ENCODE data around the gene CRLF2. TPM values are rescaled to one million over a fixed set of nuclear protein-coding genes. Genes with fewer than 3 reads are reported as not detected.
"Not testable (repeated sequence)": the region's sequence is repeated elsewhere in the genome, so short reads cannot be mapped to it uniquely, and the experiment has no call there.

Gene CRLF2
- polyA plus RNA-seq, 3 donors, result 0.11 to 0.17 TPM; not detected in 1

- H3K36me3 ChIP-seq (replicated peaks in 1 of 2; ENCODE audit: control insufficient read depth in 1 of 2, insufficient read depth in 2 of 2, low read length in 2 of 2); H3K4me1 Mint-ChIP-seq; H3K9me3 Mint-ChIP-seq; H3K4me3 ChIP-seq (replicated peaks in 1 of 3; ENCODE audit: low read depth in 2 of 3, low read length in 3 of 3); DNase-seq; H3K4me1 ChIP-seq (ENCODE audit: control insufficient read depth in 1 of 2, insufficient read depth in 2 of 2, low read length in 2 of 2); H3K27ac ChIP-seq (ENCODE audit: low read depth in 1 of 2, low read length in 2 of 2); H2AFZ ChIP-seq (ENCODE audit: insufficient read depth, low read depth, low read length, poor library complexity, severe bottlenecking); H3K27me3 ChIP-seq (ENCODE audit: control insufficient read depth in 2 of 2, insufficient read depth in 2 of 2, low read length in 2 of 2); intact Hi-C loops (cut with micrococcal nuclease); H3K9me3 ChIP-seq (replicated peaks in 1 of 2; ENCODE audit: control insufficient read depth in 1 of 2, insufficient read depth in 1 of 2, low read length in 2 of 2); H3K27me3 Mint-ChIP-seq (ENCODE audit: low read depth in 3 of 3); H4K20me1 ChIP-seq (ENCODE audit: insufficient read depth, low read length); H3K4me2 ChIP-seq (replicated peaks; ENCODE audit: extremely low read depth, low read length, poor library complexity, severe bottlenecking); H3K36me3 Mint-ChIP-seq; H3K4me3 Mint-ChIP-seq; H3K9ac ChIP-seq (ENCODE audit: insufficient read depth, low read length, poor library complexity, severe bottlenecking); H3K79me2 ChIP-seq (ENCODE audit: insufficient read depth, low read length): not testable (repeated sequence)
- peak overlapping the region in 1 of 7 donors; percentile 69 for H3K27ac Mint-ChIP-seq
- 100% methylated on average over 5 of the region's 17 CpGs for WGBS (ENCODE audit: insufficient coverage)
Measured at GRCh38 chrX:1174609-1175545, 37.6 kb downstream of the CRLF2 start.

GRCh38 chrX:1173435-1173834, 39.0 kb downstream of the CRLF2 start:
- H3K27ac Mint-ChIP-seq; intact Hi-C loops (cut with micrococcal nuclease): not testable (repeated sequence)
- WGBS (ENCODE audit: insufficient coverage), result 80% methylated on average over 17 of the region's 22 CpGs

More at GRCh38 chrX:1173435-1173834, 39.0 kb downstream of the CRLF2 start:
- not testable (repeated sequence) for H3K4me1 ChIP-seq (ENCODE audit: control insufficient read depth in 1 of 2, insufficient read depth in 2 of 2, low read length in 2 of 2); H3K4me2 ChIP-seq (replicated peaks; ENCODE audit: extremely low read depth, low read length, poor library complexity, severe bottlenecking); H3K36me3 ChIP-seq (replicated peaks in 1 of 2; ENCODE audit: control insufficient read depth in 1 of 2, insufficient read depth in 2 of 2, low read length in 2 of 2); H3K4me3 Mint-ChIP-seq; H3K9ac ChIP-seq (ENCODE audit: insufficient read depth, low read length, poor library complexity, severe bottlenecking); DNase-seq; H4K20me1 ChIP-seq (ENCODE audit: insufficient read depth, low read length); H3K79me2 ChIP-seq (ENCODE audit: insufficient read depth, low read length); H3K9me3 ChIP-seq (replicated peaks in 1 of 2; ENCODE audit: control insufficient read depth in 1 of 2, insufficient read depth in 1 of 2, low read length in 2 of 2); H3K4me3 ChIP-seq (replicated peaks in 1 of 3; ENCODE audit: low read depth in 2 of 3, low read length in 3 of 3); H3K27me3 ChIP-seq (ENCODE audit: control insufficient read depth in 2 of 2, insufficient read depth in 2 of 2, low read length in 2 of 2); H3K9me3 Mint-ChIP-seq; H3K36me3 Mint-ChIP-seq; H3K27me3 Mint-ChIP-seq (ENCODE audit: low read depth in 3 of 3); H3K4me1 Mint-ChIP-seq; H3K27ac ChIP-seq (ENCODE audit: low read depth in 1 of 2, low read length in 2 of 2); H2AFZ ChIP-seq (ENCODE audit: insufficient read depth, low read depth, low read length, poor library complexity, severe bottlenecking)
